DND-41 (cell line): Measurements from ENCODE around the gene FHIT.

ENCODE experiments used
- EZH2 ChIP-seq: IDR thresholded peaks from 3 replicates; pipeline ENCODE4 v1.6.1; 2012; ENCODE audit warnings: borderline replicate concordance, low read depth, mild to moderate bottlenecking, moderate library complexity, low read length, inconsistent platforms; ENCODE audit not compliant: severe bottlenecking
- TF ChIP-seq, protein P1 (sequence below): IDR thresholded peaks from 2 replicates; pipeline ENCODE4 v1.5.1; 2012; ENCODE audit warnings: borderline replicate concordance, low read length, moderate library complexity, mild to moderate bottlenecking; ENCODE audit not compliant: poor library complexity, severe bottlenecking; ENCODE audit errors: extremely low read depth

- TF ChIP-seq, protein P1, sequence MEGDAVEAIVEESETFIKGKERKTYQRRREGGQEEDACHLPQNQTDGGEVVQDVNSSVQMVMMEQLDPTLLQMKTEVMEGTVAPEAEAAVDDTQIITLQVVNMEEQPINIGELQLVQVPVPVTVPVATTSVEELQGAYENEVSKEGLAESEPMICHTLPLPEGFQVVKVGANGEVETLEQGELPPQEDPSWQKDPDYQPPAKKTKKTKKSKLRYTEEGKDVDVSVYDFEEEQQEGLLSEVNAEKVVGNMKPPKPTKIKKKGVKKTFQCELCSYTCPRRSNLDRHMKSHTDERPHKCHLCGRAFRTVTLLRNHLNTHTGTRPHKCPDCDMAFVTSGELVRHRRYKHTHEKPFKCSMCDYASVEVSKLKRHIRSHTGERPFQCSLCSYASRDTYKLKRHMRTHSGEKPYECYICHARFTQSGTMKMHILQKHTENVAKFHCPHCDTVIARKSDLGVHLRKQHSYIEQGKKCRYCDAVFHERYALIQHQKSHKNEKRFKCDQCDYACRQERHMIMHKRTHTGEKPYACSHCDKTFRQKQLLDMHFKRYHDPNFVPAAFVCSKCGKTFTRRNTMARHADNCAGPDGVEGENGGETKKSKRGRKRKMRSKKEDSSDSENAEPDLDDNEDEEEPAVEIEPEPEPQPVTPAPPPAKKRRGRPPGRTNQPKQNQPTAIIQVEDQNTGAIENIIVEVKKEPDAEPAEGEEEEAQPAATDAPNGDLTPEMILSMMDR, result no peak
- no peak for TF ChIP-seq EZH2
Observed at GRCh38 chr3:60579734-60580133, 671.5 kb downstream of the FHIT start.
